HG02970 (cell line): ENCODE results near the gene DHRSX.
"Not testable (repeated sequence)": the region's sequence is repeated elsewhere in the genome, so short reads cannot be mapped to it uniquely, and the experiment has no call there.

ENCODE experiments used
- ATAC-seq: cut with Tn5 transposase; IDR thresholded peaks from one replicate; pipeline ENCODE4 v1.9.1; 2021; ENCODE audit warnings: mild to moderate bottlenecking, moderate library complexity, moderate number of reproducible peaks; ENCODE audit not compliant: unreplicated experiment, low FRiP score

Gene DHRSX

GRCh38 chrX:2325076-2325784, 175.5 kb downstream of the DHRSX start:
- no peak for ATAC-seq

DNA sequence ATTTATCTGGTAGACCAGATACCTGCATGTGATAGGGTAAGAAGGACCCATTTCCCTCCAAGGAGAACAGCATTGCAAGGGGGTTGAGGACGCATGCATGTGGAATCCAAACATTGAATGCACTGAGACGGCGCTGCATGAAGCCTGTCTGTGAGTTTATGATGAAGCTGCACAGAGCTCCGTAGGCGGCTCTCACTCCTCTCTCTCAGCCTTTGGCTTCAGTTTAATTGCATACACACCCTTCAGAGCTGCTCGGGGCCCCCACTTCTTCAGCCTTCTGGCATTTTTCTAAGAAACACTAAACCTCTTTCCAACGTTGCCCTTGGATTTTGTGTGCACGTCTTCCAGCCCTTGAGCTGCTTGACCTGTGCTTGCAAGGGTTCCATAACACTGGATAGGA, 176.6 kb downstream of the DHRSX start:
- ATAC-seq, result no peak

DNA sequence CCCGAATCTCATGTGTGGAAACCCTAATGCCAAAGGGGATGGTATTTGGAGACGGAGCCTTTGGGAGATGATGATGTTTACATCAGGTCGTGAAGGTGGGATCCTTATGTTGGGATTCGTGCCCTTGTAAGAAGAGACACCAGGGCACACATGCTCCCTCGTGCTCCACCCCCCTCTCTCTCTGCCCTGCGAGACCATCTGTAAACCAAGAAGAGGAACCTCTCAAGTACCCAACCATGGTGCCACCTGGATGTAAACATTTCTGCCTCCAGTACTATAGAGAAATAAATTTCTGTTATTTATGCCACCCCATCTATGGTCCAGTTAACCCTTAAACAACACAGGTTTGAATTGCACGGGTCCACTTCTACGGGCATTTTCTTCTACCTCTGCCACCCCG, 179.4 kb downstream of the DHRSX start:
- ATAC-seq, result no peak

GRCh38 chrX:2320580-2321327, 180.0 kb downstream of the DHRSX start:
- no peak for ATAC-seq

- ATAC-seq, result no peak
Observed at GRCh38 chrX:2320089-2320488, 180.7 kb downstream of the DHRSX start.

DNA sequence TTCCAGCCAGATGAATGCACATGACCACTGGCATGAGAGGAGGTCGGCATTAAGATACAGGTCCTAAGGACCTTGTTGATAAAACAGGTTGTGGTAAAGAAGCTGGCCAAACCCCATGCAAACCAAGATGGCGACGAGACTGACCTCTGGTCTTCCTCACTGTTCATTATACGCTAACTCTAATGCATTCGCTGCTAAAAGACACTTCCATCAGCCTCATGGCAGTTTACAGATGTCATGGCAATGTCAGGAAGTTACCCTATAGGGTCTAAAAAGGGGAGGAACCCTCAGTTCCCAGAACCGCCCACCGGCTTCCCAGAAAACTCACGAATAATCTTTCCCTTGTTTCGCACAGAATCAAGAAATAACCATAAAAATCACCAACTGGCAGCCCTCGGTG, 182.4 kb downstream of the DHRSX start:
- ATAC-seq, result no peak

DNA sequence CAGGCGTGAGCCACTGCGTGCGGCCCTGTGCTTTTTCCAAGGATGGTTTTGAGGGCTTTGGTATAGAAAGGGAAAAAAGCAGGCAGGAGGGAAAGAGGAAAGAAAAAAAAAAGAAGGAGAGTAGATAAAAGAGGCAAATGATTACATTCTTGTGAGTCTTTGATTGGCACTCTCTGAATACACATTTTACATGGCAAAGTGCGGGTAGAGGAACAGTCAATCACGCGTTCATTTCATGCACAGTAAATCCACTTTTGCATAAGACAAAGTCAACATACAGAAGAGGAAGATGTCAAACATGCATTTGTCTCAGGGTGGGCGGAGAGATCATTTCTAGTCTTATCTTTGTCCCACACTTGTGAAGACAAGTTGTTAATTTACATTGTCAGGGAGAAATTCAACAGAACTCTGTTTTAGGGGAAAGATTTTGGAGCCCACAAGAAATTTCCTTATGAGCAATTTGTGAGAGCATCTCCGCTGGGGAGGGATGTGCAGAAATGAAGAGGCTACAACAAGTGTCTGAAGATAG, 183.2 kb downstream of the DHRSX start:
- ATAC-seq, result no peak

DNA sequence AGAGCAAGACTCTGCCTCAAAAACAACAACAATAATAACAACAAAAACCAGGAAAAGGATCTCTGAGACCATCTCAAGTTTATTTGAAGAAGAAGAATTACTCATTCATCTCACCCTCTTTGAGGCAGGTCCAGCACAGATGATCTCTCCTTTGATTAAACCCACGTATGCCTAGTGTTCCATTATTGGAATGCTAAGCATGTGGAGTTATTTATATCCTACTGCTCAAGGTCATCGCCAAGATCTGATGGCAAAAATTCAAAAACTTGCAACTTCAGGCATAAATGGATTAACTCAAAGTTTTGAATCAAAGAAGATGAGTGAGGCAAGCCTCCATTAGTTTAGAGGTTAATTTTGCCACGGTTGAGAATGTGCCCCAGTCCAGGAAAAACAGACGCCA, 184.2 kb downstream of the DHRSX start:
- no peak for ATAC-seq

DNA sequence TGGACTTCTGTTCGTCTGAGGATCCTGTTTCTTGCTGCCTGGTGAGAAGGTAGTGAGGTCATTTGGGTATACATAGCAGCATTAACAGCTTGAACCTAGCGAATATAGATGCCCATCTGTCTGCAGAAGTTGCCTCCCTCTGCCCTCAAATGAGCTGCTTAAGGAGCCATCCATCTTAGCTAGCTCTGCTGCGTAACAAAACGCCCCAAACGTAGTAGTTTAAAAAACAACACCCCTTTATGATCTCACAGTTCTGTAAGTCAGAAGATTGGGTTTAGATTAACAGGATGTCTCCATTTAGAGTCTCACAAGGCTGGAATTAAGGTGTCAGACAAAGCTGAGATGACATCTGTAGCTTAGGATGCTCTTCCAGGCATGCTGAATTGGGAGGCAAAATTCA, 185.3 kb downstream of the DHRSX start:
- no peak for ATAC-seq

GRCh38 chrX:2314831-2315365, 185.9 kb downstream of the DHRSX start:
- no peak for ATAC-seq

- no peak for ATAC-seq
Observed at GRCh38 chrX:2313864-2314640, 186.7 kb downstream of the DHRSX start.

GRCh38 chrX:2312061-2312591, 188.7 kb downstream of the DHRSX start:
- ATAC-seq, result not testable (repeated sequence)

GRCh38 chrX:2311501-2311900, 189.3 kb downstream of the DHRSX start:
- ATAC-seq, result no peak

DNA sequence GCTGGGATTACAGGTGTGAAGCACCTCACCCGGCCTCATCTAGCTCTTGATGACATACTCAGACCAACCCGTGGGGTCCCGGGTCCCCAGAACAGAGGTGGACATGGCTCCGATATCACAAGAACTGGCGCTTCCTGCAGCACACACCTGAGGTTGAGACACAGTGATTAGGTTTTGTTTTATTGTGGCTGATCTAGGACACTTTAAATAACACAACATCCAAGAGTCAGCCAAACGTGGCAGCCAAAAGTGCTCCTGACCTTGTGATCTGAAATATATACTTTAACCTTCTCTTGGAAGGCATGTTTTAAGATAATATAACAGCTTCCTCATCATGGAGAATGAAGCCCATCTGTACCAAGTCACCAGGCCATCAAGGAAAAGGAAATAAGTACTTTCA, 198.9 kb downstream of the DHRSX start:
- no peak for ATAC-seq

- no peak for ATAC-seq
Observed at GRCh38 chrX:2299871-2300270, 200.9 kb downstream of the DHRSX start.

DNA sequence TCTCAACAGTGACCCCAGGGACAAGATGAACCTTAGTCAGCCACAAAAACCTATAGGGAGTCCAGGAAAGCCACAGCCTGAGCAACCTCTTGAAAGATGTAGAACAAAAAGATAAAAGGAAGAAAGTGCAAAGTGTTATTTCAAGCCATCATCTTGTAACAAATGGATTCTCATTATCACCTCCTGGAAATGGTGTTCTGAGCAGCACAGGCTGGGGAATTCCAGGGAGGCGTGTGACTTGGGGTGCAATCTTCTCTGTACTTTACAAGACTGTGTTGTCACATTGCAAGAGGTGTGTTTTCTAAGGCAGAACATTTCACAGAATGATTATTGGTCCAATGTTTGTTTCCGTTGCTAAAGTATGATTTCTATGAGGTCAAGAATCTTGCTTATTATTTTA, 214.0 kb downstream of the DHRSX start:
- ATAC-seq, result no peak

GRCh38 chrX:2284601-2285000, 216.2 kb downstream of the DHRSX start:
- ATAC-seq, result no peak

DNA sequence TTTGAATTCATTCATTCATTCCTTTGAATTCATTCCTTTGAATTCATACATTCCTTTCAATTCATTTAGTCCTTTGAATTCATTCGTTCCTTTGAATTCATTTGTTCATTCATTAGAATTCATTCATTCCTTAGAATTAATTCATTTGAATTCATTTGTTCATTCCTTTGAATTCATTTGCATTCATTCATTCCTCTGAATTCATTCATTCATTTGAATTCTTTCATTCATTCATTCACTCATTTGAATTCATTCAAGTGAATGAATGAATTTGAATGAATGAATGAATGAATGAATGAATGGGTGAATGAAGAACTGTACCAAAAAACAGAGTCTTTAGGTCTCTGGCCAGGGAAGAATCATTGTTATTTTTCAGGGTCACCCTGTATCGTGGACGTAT, 216.6 kb downstream of the DHRSX start:
- no peak for ATAC-seq

DNA sequence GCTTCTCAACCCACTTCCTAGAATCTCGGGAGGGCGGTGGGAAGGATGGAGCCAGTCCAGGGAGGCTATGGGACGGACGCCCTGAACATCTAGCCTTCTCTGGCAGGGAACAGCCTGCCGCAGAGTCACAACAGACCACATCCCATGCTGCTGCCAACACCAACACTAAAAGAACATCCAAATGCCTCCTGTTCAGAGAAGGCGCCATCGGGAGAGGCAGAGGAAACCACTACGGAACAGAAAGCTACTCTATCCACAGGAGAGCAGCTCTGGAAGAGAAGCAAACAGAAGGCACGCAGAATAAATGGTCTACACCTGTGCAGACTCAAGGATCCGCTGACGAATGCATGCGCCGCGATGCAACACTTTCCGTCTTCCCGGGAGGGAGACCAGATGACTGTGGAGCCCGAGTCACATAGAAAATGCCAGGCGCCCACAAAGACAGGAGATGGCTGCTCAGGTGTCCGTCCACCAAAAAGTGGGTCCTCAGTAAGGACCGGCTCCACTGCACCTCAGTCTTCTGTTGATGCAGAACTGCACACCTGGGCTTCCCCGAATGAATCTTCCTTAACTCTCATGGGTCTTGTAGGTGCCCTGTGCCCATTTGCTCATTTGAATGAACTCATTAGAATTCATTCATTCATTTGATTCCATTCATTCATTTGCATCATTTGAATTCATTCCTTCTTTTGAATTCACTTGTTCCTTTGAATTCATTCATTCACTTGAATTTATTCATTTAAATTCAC, 217.5 kb downstream of the DHRSX start:
- ATAC-seq, result no peak
